LNCAP (cell line): ENCODE results near the gene EML6.

Experiments used
- TF ChIP-seq, protein P1 (sequence below): fragments of 450-650 bp; IDR thresholded peaks from 2 replicates; pipeline ENCODE4 v1.5.1; 2017; ENCODE audit warnings: mild to moderate bottlenecking

The EML6 gene

GRCh38 chr2:54789878-54790277, 66.4 kb downstream of the EML6 start:
- TF ChIP-seq, protein P1, sequence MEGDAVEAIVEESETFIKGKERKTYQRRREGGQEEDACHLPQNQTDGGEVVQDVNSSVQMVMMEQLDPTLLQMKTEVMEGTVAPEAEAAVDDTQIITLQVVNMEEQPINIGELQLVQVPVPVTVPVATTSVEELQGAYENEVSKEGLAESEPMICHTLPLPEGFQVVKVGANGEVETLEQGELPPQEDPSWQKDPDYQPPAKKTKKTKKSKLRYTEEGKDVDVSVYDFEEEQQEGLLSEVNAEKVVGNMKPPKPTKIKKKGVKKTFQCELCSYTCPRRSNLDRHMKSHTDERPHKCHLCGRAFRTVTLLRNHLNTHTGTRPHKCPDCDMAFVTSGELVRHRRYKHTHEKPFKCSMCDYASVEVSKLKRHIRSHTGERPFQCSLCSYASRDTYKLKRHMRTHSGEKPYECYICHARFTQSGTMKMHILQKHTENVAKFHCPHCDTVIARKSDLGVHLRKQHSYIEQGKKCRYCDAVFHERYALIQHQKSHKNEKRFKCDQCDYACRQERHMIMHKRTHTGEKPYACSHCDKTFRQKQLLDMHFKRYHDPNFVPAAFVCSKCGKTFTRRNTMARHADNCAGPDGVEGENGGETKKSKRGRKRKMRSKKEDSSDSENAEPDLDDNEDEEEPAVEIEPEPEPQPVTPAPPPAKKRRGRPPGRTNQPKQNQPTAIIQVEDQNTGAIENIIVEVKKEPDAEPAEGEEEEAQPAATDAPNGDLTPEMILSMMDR = no peak

- TF ChIP-seq, protein P1 = no peak
Measured at GRCh38 chr2:54791831-54792230, 68.4 kb downstream of the EML6 start.

GRCh38 chr2:54797307-54797706, 73.8 kb downstream of the EML6 start:
- TF ChIP-seq, protein P1 = no peak

- TF ChIP-seq, protein P1 = no peak
Measured at GRCh38 chr2:54801352-54801751, 77.9 kb downstream of the EML6 start.

- TF ChIP-seq, protein P1 = no peak
Measured at GRCh38 chr2:54803783-54804751, 80.6 kb downstream of the EML6 start.

DNA sequence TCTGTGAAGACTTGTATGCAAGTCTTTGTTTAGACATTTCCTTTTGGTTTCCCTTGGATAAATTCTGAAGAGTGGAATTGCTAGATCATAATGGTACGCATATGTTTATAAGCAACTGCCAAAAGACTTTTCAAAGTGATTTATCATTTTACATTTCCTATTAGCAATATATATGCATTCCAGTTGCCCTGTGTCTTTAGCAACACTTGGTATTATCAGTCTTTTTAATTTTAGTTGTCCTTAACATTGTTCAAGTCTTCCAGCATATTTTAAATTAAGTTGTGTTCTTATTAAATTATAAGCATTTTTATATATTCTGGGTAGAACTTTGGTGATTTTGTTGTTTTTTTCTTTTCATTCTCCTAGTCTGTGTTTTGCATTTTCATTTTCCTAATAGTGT, 81.8 kb downstream of the EML6 start:
- TF ChIP-seq, protein P1 = no peak

GRCh38 chr2:54806975-54807374, 83.5 kb downstream of the EML6 start:
- TF ChIP-seq, protein P1 = no peak
